ENCODE measurements around the gene FIGNL1.

Gene FIGNL1

DNA sequence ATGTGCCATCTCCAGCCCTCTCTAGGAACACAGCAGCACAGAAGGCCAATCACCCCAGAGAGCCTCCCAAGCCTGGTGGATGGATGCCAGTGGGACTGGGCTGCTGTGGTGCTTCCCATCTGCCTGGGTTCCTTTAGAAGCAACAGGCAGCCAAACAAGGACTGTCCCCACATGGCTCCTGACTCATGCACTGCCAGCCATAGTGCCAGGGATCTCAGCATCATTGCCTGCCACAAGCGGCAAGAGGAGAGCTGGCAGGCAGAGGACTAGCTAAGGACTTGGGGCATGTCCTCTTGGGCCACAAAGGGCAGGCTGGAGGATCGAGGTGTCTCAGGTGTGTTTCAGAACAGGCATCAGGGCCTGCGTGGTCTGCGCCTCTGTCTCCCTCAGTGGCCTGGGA, 23.4 kb upstream of the FIGNL1 start:
- H3K9ac ChIP-seq (ENCODE audit: low read length) = no peak overlapping the region
- H4K20me1 ChIP-seq (ENCODE audit: insufficient read depth, low read length) = no peaks in the 10 kb centered on the region
- H3K4me2 ChIP-seq (ENCODE audit: low read length) = no peak overlapping the region
- H3K4me1 ChIP-seq (ENCODE audit: insufficient read depth, low read length, severe bottlenecking) = no peaks in the 10 kb centered on the region
- H3K9me3 ChIP-seq (ENCODE audit: low read length) = no peaks in the 10 kb centered on the region
- peaks cover 12% of the 10 kb centered on the region; the same call in 1 of the 2 replicates for H3K27me3 ChIP-seq (ENCODE audit: insufficient read depth, low read length)
- H3K4me3 ChIP-seq (ENCODE audit: low read depth, low read length, poor library complexity, severe bottlenecking) = no peak overlapping the region
- TF ChIP-seq, protein P1, sequence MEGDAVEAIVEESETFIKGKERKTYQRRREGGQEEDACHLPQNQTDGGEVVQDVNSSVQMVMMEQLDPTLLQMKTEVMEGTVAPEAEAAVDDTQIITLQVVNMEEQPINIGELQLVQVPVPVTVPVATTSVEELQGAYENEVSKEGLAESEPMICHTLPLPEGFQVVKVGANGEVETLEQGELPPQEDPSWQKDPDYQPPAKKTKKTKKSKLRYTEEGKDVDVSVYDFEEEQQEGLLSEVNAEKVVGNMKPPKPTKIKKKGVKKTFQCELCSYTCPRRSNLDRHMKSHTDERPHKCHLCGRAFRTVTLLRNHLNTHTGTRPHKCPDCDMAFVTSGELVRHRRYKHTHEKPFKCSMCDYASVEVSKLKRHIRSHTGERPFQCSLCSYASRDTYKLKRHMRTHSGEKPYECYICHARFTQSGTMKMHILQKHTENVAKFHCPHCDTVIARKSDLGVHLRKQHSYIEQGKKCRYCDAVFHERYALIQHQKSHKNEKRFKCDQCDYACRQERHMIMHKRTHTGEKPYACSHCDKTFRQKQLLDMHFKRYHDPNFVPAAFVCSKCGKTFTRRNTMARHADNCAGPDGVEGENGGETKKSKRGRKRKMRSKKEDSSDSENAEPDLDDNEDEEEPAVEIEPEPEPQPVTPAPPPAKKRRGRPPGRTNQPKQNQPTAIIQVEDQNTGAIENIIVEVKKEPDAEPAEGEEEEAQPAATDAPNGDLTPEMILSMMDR (IDR thresholded peaks at IDR 0.05; ENCODE audit: low read length) = no peak
- TF ChIP-seq EZH2 (IDR thresholded peaks at IDR 0.05; ENCODE audit: borderline replicate concordance, low read length) = no peak
- H2AFZ ChIP-seq (ENCODE audit: low read length) = no peak overlapping the region
- no peaks in the 10 kb centered on the region for H3K36me3 ChIP-seq (ENCODE audit: insufficient read depth, low read length)
- H3K9me2 ChIP-seq (ENCODE audit: low read depth, low read length) = no peaks in the 10 kb centered on the region
- no peaks in the 10 kb centered on the region for H3K79me2 ChIP-seq (ENCODE audit: insufficient read depth, low read length)
- no peaks in the 10 kb centered on the region for H3F3A ChIP-seq (ENCODE audit: insufficient read depth, low read length)
- H3K27ac ChIP-seq (ENCODE audit: low read depth, low read length, poor library complexity, severe bottlenecking) = no peak overlapping the region

DNA sequence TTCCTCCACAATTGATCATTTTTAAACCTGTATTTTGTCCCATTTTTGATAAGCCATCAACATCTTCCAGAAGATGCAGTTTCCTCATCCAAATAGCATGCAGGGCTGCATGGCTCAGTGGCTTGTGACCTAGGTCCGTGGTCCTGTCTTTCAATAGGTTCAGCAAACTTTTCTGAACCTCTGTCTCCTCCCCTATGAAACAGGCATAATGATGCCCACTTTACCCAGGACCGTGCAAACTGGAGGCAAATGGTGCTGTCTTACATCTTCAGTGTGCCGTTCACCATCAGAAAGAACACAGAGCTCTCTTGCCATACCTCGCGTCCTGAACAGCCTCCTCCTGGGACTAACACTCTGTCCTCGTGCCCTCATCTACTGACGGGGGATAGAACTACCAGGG, 22.3 kb upstream of the FIGNL1 start:
- Histone ChIP-seq H3F3A (ENCODE audit: insufficient read depth, low read length) (no peaks in the 10 kb centered on the region), H4K20me1 (ENCODE audit: insufficient read depth, low read length) (no peaks in the 10 kb centered on the region), H3K4me1 (ENCODE audit: insufficient read depth, low read length, severe bottlenecking) (peaks cover 9% of the 10 kb centered on the region), H3K4me3 (ENCODE audit: low read depth, low read length, poor library complexity, severe bottlenecking) (no peak overlapping the region), H3K9me3 (ENCODE audit: low read length) (no peaks in the 10 kb centered on the region), H3K9ac (ENCODE audit: low read length) (no peak overlapping the region), H3K36me3 (ENCODE audit: insufficient read depth, low read length) (no peaks in the 10 kb centered on the region), H3K9me2 (ENCODE audit: low read depth, low read length) (no peaks in the 10 kb centered on the region), H3K79me2 (ENCODE audit: insufficient read depth, low read length) (no peaks in the 10 kb centered on the region), H3K27me3 (ENCODE audit: insufficient read depth, low read length) (peaks cover 15% of the 10 kb centered on the region; the same call in 1 of the 2 replicates), H3K27ac (ENCODE audit: low read depth, low read length, poor library complexity, severe bottlenecking) (no peak overlapping the region), H3K4me2 (ENCODE audit: low read length) (no peak overlapping the region), H2AFZ (ENCODE audit: low read length) (no peak overlapping the region)
- TF ChIP-seq EZH2 (IDR thresholded peaks at IDR 0.05; ENCODE audit: borderline replicate concordance, low read length) = no peak
- TF ChIP-seq, protein P1 (IDR thresholded peaks at IDR 0.05; ENCODE audit: low read length) = no peak

- no peak overlapping the region for H3K27ac ChIP-seq (ENCODE audit: low read depth, low read length, poor library complexity, severe bottlenecking)
- TF ChIP-seq, protein P1 (IDR thresholded peaks at IDR 0.05; ENCODE audit: low read length) = no peak
- TF ChIP-seq EZH2 (IDR thresholded peaks at IDR 0.05; ENCODE audit: borderline replicate concordance, low read length) = no peak
- no peak overlapping the region for H3K9ac ChIP-seq (ENCODE audit: low read length)
- H4K20me1 ChIP-seq (ENCODE audit: insufficient read depth, low read length) = no peaks in the 10 kb centered on the region
- no peaks in the 10 kb centered on the region for H3F3A ChIP-seq (ENCODE audit: insufficient read depth, low read length)
- no peaks in the 10 kb centered on the region for H3K9me2 ChIP-seq (ENCODE audit: low read depth, low read length)
- H3K4me3 ChIP-seq (ENCODE audit: low read depth, low read length, poor library complexity, severe bottlenecking) = no peak overlapping the region
- no peaks in the 10 kb centered on the region for H3K36me3 ChIP-seq (ENCODE audit: insufficient read depth, low read length)
- H3K4me2 ChIP-seq (ENCODE audit: low read length) = no peak overlapping the region
- no peaks in the 10 kb centered on the region for H3K79me2 ChIP-seq (ENCODE audit: insufficient read depth, low read length)
- H3K27me3 ChIP-seq (ENCODE audit: insufficient read depth, low read length) = peaks cover 15% of the 10 kb centered on the region; the same call in 1 of the 2 replicates
- H3K4me1 ChIP-seq (ENCODE audit: insufficient read depth, low read length, severe bottlenecking) = peaks cover 10% of the 10 kb centered on the region
- no peak overlapping the region for H2AFZ ChIP-seq (ENCODE audit: low read length)
- no peaks in the 10 kb centered on the region for H3K9me3 ChIP-seq (ENCODE audit: low read length)
These were observed 21.8 kb upstream of the FIGNL1 start for GRCh38 chr7:50471970-50472369.
